Astrocyte of the spinal cord (primary cell): ENCODE results near the gene DCP2.

Source experiments
- DNase-seq: peaks from one replicate; pipeline ENCODE4 v3.0.0; 2011; ENCODE audit warnings: low read depth, low spot score
- H3K4me3 ChIP-seq: 2 replicates; pipeline ENCODE4 v1.5.1; 2011; ENCODE audit warnings: low read depth, mild to moderate bottlenecking, low read length, moderate library complexity
- CTCF ChIP-seq: IDR thresholded peaks from 2 replicates; pipeline ENCODE4 v1.5.1; 2012; ENCODE audit warnings: low read depth, mild to moderate bottlenecking, low read length, inconsistent platforms
- in situ Hi-C: cut with HindIII; loops from 2 replicates; pipeline ENCODE4 v1.10.0; 2017; ENCODE audit warnings: low sequenced_read_pairs

DCP2 gene

GRCh38 chr5:113067635-113068344 lies 91.2 kb downstream of the DCP2 start:
- in situ Hi-C loops: no loop called here
- H3K4me3 ChIP-seq: no peak overlapping the region
- no peak for DNase-seq
- no peak for TF ChIP-seq CTCF

- no peak for TF ChIP-seq CTCF
- DNase-seq: peak; percentile 37
- in situ Hi-C loops: no loop called here
- no peak overlapping the region for H3K4me3 ChIP-seq
Observed at GRCh38 chr5:113068559-113068958, 92.0 kb downstream of the DCP2 start.
